Cardiac muscle cell (in vitro differentiated cells and primary cell): ENCODE data around the gene PAQR5. TPM values are rescaled to one million over a fixed set of nuclear protein-coding genes. Genes with fewer than 3 reads are reported as not detected.

Source experiments
- DNase-seq, 2 donors: peaks; one replicate each; pipeline versions ENCODE4 v3.0.0 to v3.0.0-alpha.2; 2010 to 2017; ENCODE audit warnings: low read depth in 1 of 2, low spot score in 1 of 2
- H3K27ac ChIP-seq: fragments of 200-600 bp; sonication (generic); 2 replicates; pipeline ENCODE4 v1.5.1; 2016
- H3K27me3 ChIP-seq: fragments of 200-600 bp; sonication (generic); 2 replicates; pipeline ENCODE4 v1.6.0; 2016; ENCODE audit warnings: control low read depth
- H3K36me3 ChIP-seq: fragments of 200-600 bp; sonication (generic); 2 replicates; pipeline ENCODE4 v1.5.1; 2016; ENCODE audit warnings: control low read depth
- H3K4me1 ChIP-seq: fragments of 200-600 bp; sonication (generic); 2 replicates; pipeline ENCODE4 v1.8.1; 2017; ENCODE audit warnings: low read depth, mild to moderate bottlenecking, mixed run types
- H3K4me3 ChIP-seq: fragments of 200-600 bp; sonication (generic); 2 replicates; pipeline ENCODE4 v1.5.1; 2016; ENCODE audit warnings: mild to moderate bottlenecking
- H3K9me3 ChIP-seq: fragments of 200-600 bp; sonication (generic); 2 replicates; pipeline ENCODE4 v1.5.1; 2017; ENCODE audit warnings: low read depth, mild to moderate bottlenecking, control low read depth
- polyA plus RNA-seq: library from polyadenylated mRNA; unstranded; fragments of >200 nt; fragmentation: Nextera tagmentation; extraction: Ambion mirVana; gene quantifications from 2 replicates; pipeline ENCODE4 v1.2.1, GENCODE V29; 2016
- total RNA-seq: library from RNA; depleted of rRNA; stranded (reverse); fragments of >200 nt; gene quantifications from 2 replicates; pipeline ENCODE4 v1.2.3, GENCODE V29; 2016
- TF ChIP-seq, protein P1 (sequence below): IDR thresholded peaks from 2 replicates; pipeline ENCODE4 v1.5.1; 2012; ENCODE audit warnings: low read depth, mild to moderate bottlenecking, low read length

Gene PAQR5
- total and polyA plus RNA-seq, 2 experiments from 2014 or later, result 0.18 to 0.39 TPM

DNA sequence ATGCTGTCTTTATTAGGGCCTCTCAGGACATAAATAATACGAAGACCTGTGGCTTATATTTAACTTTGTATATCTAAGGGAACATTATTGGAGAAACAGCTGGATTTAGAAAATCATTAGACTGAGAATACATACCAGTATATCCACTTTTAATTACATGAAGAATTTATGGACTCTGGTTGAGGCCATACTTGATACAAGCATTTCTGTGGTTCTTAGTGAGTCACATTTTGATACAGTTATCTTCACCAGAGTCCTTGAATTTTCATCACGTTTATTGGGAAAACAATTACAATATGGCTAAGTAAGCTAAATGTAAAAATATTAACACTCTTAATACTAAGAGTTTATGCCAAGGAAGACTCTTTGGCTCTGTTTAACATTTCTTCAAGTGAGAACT lies 125.3 kb downstream of the PAQR5 start:
- peaks cover 38% of the 10 kb centered on the region for H3K36me3 ChIP-seq
- peak in 1 of 2 donors; percentile 53 for DNase-seq
- no peaks in the 10 kb centered on the region for H3K9me3 ChIP-seq
- TF ChIP-seq, protein P1, sequence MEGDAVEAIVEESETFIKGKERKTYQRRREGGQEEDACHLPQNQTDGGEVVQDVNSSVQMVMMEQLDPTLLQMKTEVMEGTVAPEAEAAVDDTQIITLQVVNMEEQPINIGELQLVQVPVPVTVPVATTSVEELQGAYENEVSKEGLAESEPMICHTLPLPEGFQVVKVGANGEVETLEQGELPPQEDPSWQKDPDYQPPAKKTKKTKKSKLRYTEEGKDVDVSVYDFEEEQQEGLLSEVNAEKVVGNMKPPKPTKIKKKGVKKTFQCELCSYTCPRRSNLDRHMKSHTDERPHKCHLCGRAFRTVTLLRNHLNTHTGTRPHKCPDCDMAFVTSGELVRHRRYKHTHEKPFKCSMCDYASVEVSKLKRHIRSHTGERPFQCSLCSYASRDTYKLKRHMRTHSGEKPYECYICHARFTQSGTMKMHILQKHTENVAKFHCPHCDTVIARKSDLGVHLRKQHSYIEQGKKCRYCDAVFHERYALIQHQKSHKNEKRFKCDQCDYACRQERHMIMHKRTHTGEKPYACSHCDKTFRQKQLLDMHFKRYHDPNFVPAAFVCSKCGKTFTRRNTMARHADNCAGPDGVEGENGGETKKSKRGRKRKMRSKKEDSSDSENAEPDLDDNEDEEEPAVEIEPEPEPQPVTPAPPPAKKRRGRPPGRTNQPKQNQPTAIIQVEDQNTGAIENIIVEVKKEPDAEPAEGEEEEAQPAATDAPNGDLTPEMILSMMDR, result no peak
- H3K4me1 ChIP-seq, result no peaks in the 10 kb centered on the region
- no peak overlapping the region for H3K27ac ChIP-seq
- no peak overlapping the region for H3K4me3 ChIP-seq
- H3K27me3 ChIP-seq, result no peaks in the 10 kb centered on the region

DNA sequence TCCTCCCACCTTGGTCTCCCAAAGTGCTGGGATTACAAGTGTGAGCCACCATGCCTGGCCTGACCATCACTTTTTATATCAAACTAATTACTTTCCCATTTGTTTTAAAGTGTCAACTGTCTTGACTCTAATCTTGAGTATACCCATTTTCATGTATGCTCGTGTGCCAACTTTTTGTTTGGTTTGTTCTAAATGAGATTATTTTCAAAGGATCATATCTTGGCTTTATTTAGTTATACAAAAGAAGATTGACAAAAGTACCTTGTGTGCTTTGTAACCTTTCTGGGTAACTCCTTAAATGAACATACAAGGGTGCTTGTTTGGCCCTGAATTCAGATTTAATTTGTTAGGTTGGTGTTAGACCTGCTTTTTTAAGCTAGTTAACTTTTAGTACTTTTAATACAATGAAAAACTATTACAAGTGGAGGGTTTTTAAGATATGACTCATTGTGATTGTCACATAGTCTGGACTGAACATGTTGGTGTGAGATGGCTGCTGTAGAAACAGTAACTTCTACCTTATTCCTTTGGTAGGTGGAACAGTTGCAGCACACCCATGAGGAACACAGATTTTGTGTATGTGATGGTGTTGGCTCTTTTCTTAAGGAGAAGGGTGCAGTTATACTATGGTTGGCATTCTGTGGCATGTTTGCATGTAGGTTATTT lies 126.2 kb downstream of the PAQR5 start:
- Histone ChIP-seq H3K27me3 (no peaks in the 10 kb centered on the region), H3K27ac (no peak overlapping the region), H3K36me3 (peaks cover 33% of the 10 kb centered on the region), H3K4me1 (no peaks in the 10 kb centered on the region), H3K9me3 (no peaks in the 10 kb centered on the region), H3K4me3 (no peak overlapping the region)
- no peak for DNase-seq
- TF ChIP-seq, protein P1, result no peak

- Histone ChIP-seq H3K27ac (no peak overlapping the region), H3K4me3 (no peak overlapping the region), H3K27me3 (no peaks in the 10 kb centered on the region), H3K36me3 (peaks cover 11% of the 10 kb centered on the region), H3K9me3 (no peaks in the 10 kb centered on the region), H3K4me1 (no peaks in the 10 kb centered on the region)
- no peak for DNase-seq
- TF ChIP-seq, protein P1, result no peak
These were observed 135.1 kb downstream of the PAQR5 start for GRCh38 chr15:69433831-69434230.

DNA sequence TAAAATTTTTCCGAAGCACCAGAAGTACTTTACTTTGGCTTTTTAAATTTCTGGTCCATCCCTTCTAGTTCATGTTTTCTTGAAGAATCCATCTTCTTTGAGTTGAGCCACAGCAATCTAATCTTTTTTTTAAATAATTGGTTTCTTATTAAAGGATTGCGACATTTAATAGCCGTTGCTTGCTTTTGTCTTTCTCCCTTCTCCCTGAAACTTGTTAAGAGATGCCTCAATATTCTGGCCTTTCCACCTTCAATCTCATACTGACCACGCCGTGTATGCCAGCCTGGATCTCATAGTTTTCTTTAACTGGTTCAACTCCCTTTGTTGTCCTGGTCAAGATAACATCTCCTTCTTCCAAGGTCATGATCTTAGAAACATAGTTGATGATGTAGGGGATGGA lies 135.5 kb downstream of the PAQR5 start:
- no peak for DNase-seq
- no peak overlapping the region for H3K27ac ChIP-seq
- H3K4me3 ChIP-seq, result no peak overlapping the region
- peaks cover 9% of the 10 kb centered on the region for H3K36me3 ChIP-seq
- TF ChIP-seq, protein P1, result no peak
- no peaks in the 10 kb centered on the region for H3K4me1 ChIP-seq
- H3K27me3 ChIP-seq, result no peaks in the 10 kb centered on the region
- H3K9me3 ChIP-seq, result no peaks in the 10 kb centered on the region

- TF ChIP-seq, protein P1, result no peak
- Histone ChIP-seq H3K4me1 (no peaks in the 10 kb centered on the region), H3K4me3 (no peak overlapping the region), H3K9me3 (no peaks in the 10 kb centered on the region), H3K27me3 (no peaks in the 10 kb centered on the region), H3K36me3 (peaks cover 9% of the 10 kb centered on the region), H3K27ac (no peak overlapping the region)
- DNase-seq, result no peak
These were observed 136.0 kb downstream of the PAQR5 start for GRCh38 chr15:69434679-69435078.
